GM12892 (cell line): ENCODE data around the gene USP33.

Experiments
- POLR2AphosphoS5 ChIP-seq: IDR thresholded peaks from 2 replicates; pipeline ENCODE4 v1.6.1; 2011; ENCODE audit warnings: low read depth, low read length, control low read depth
- TAF1 ChIP-seq: IDR thresholded peaks from 2 replicates; pipeline ENCODE4 v1.6.1; 2011; ENCODE audit warnings: low read depth, mild to moderate bottlenecking, control low read depth, low read length, borderline replicate concordance

GRCh38 chr1:77759071-77760028 is at the start of gene USP33:
- 0 out of 2 replicates have a peak, but pooled peaks have one; percentile 8 for TF ChIP-seq TAF1
- peak; percentile 51; the same call in 1 of the 2 replicates for TF ChIP-seq POLR2AphosphoS5
